HG03280 (cell line): ENCODE measurements around the gene TTC28.
"Not testable (repeated sequence)": the region's sequence is repeated elsewhere in the genome, so short reads cannot be mapped to it uniquely, and the experiment has no call there.

ENCODE experiments used
- ATAC-seq: cut with Tn5 transposase; IDR thresholded peaks from one replicate; pipeline ENCODE4 v1.9.1; 2021; ENCODE audit warnings: mild to moderate bottlenecking, moderate library complexity; ENCODE audit not compliant: unreplicated experiment

The TTC28 gene

GRCh38 chr22:28566920-28567499, 112.6 kb downstream of the TTC28 start:
- not testable (repeated sequence) for ATAC-seq

GRCh38 chr22:28563636-28564035, 116.0 kb downstream of the TTC28 start:
- no peak for ATAC-seq

GRCh38 chr22:28562324-28562723, 117.3 kb downstream of the TTC28 start:
- ATAC-seq = no peak

GRCh38 chr22:28560743-28561101, 118.9 kb downstream of the TTC28 start:
- ATAC-seq = not testable (repeated sequence)

GRCh38 chr22:28560046-28560742, 119.4 kb downstream of the TTC28 start:
- no peak for ATAC-seq

- no peak for ATAC-seq
These were observed 122.5 kb downstream of the TTC28 start for GRCh38 chr22:28557184-28557583.

- ATAC-seq = not testable (repeated sequence)
These were observed 126.4 kb downstream of the TTC28 start for GRCh38 chr22:28553108-28553866.

- ATAC-seq = no peak
These were observed 131.2 kb downstream of the TTC28 start for GRCh38 chr22:28548406-28548805.

- no peak for ATAC-seq
These were observed 132.4 kb downstream of the TTC28 start for GRCh38 chr22:28547132-28547842.

- no peak for ATAC-seq
These were observed 135.2 kb downstream of the TTC28 start for GRCh38 chr22:28544431-28544868.

- ATAC-seq = no peak
These were observed 136.5 kb downstream of the TTC28 start for GRCh38 chr22:28542980-28543621.

GRCh38 chr22:28541137-28541536, 138.5 kb downstream of the TTC28 start:
- no peak for ATAC-seq

- no peak for ATAC-seq
These were observed 140.7 kb downstream of the TTC28 start for GRCh38 chr22:28538922-28539321.

GRCh38 chr22:28530565-28530964, 149.1 kb downstream of the TTC28 start:
- ATAC-seq = not testable (repeated sequence)

GRCh38 chr22:28529144-28529543, 150.5 kb downstream of the TTC28 start:
- not testable (repeated sequence) for ATAC-seq

- ATAC-seq = no peak
These were observed 158.2 kb downstream of the TTC28 start for GRCh38 chr22:28521451-28521850.

GRCh38 chr22:28514321-28514821, 165.3 kb downstream of the TTC28 start:
- ATAC-seq = no peak

GRCh38 chr22:28512387-28512786, 167.3 kb downstream of the TTC28 start:
- ATAC-seq = not testable (repeated sequence)

- ATAC-seq = no peak
These were observed 171.7 kb downstream of the TTC28 start for GRCh38 chr22:28507896-28508295.

GRCh38 chr22:28506150-28506535, 173.5 kb downstream of the TTC28 start:
- ATAC-seq = no peak
